A204.1 (cell line): ENCODE measurements around the gene NPIPA3.
"Not testable (repeated sequence)": the region's sequence is repeated elsewhere in the genome, so short reads cannot be mapped to it uniquely, and the experiment has no call there.

Source experiments
- FAIRE-seq: peaks from 2 replicates; lab custom pipeline; 2012; peaks lifted over from hg19 to GRCh38; lab: Jason Lieb, UNC

Gene NPIPA3

GRCh38 chr16:14742273-14743128, 39.3 kb downstream of the NPIPA3 start, which contains the start of gene NPIPA2:
Gene NPIPA2 (plus strand): TSS chr16:14742533. CDS start chr16:14748066, 5,533 bp downstream.
- FAIRE-seq: not testable (repeated sequence)

DNA sequence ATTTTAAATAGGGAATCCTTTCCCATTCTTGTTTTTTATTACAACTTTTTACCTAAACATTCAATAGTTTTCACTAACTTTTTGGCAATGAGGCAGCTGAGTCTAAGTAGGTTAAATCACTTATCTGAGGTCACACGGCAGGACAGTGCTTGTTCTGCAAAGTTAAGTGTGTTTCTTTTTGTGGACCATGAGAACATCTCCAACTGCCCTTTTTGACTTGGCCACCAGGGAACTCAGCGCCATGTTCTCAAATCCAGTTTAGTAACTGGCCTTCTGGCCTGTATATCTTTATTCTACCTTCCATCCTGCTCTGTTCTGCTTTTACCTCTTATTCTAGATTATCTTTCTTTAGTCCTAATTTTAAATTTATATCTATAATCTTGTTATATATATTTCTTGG, 70.4 kb downstream of the NPIPA3 start:
- not testable (repeated sequence) for FAIRE-seq

GRCh38 chr16:14775624-14776023, 72.4 kb downstream of the NPIPA3 start:
- FAIRE-seq: not testable (repeated sequence)
